ENCODE data around the gene POLR1D. TPM values are rescaled to one million over a fixed set of nuclear protein-coding genes. Genes with fewer than 3 reads are reported as not detected.

Gene POLR1D
- total RNA-seq, 1 experiment from 2014 or later: 75.6 TPM

GRCh38 chr13:27592865-27593264 is 28.8 kb upstream of the POLR1D start:
- TF ChIP-seq TCF7L2 (IDR thresholded peaks at IDR 0.05; ENCODE audit: low read depth, low read length): no peak
- TF ChIP-seq SIN3A (IDR thresholded peaks at IDR 0.05; ENCODE audit: borderline replicate concordance, insufficient read depth, low read depth, low read length): no peak
- TF ChIP-seq, protein P1, sequence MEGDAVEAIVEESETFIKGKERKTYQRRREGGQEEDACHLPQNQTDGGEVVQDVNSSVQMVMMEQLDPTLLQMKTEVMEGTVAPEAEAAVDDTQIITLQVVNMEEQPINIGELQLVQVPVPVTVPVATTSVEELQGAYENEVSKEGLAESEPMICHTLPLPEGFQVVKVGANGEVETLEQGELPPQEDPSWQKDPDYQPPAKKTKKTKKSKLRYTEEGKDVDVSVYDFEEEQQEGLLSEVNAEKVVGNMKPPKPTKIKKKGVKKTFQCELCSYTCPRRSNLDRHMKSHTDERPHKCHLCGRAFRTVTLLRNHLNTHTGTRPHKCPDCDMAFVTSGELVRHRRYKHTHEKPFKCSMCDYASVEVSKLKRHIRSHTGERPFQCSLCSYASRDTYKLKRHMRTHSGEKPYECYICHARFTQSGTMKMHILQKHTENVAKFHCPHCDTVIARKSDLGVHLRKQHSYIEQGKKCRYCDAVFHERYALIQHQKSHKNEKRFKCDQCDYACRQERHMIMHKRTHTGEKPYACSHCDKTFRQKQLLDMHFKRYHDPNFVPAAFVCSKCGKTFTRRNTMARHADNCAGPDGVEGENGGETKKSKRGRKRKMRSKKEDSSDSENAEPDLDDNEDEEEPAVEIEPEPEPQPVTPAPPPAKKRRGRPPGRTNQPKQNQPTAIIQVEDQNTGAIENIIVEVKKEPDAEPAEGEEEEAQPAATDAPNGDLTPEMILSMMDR (IDR thresholded peaks at IDR 0.05): no peak
- TF ChIP-seq POLR2AphosphoS5 (IDR thresholded peaks at IDR 0.05; ENCODE audit: low read depth, low read length): no peak
- TF ChIP-seq, protein P2, sequence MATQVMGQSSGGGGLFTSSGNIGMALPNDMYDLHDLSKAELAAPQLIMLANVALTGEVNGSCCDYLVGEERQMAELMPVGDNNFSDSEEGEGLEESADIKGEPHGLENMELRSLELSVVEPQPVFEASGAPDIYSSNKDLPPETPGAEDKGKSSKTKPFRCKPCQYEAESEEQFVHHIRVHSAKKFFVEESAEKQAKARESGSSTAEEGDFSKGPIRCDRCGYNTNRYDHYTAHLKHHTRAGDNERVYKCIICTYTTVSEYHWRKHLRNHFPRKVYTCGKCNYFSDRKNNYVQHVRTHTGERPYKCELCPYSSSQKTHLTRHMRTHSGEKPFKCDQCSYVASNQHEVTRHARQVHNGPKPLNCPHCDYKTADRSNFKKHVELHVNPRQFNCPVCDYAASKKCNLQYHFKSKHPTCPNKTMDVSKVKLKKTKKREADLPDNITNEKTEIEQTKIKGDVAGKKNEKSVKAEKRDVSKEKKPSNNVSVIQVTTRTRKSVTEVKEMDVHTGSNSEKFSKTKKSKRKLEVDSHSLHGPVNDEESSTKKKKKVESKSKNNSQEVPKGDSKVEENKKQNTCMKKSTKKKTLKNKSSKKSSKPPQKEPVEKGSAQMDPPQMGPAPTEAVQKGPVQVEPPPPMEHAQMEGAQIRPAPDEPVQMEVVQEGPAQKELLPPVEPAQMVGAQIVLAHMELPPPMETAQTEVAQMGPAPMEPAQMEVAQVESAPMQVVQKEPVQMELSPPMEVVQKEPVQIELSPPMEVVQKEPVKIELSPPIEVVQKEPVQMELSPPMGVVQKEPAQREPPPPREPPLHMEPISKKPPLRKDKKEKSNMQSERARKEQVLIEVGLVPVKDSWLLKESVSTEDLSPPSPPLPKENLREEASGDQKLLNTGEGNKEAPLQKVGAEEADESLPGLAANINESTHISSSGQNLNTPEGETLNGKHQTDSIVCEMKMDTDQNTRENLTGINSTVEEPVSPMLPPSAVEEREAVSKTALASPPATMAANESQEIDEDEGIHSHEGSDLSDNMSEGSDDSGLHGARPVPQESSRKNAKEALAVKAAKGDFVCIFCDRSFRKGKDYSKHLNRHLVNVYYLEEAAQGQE (IDR thresholded peaks at IDR 0.05; ENCODE audit: insufficient read depth in 1 of 2, low read depth in 2 of 2, low read length in 1 of 2): no peak
- in situ Hi-C loops (cut with HindIII; ENCODE audit: low pct_unique_long_range_greater_than_20kb, low sequenced_read_pairs): no loop called here
- ChIA-PET CTCF (no interaction called here), POLR2A (no interaction called here)
- no peaks in the 10 kb centered on the region for H3K4me1 ChIP-seq (ENCODE audit: control insufficient read depth, insufficient read depth, low read length)
- H3K4me3 ChIP-seq (ENCODE audit: low read depth in 2 of 2, low read length in 2 of 2): no peak overlapping the region
- no peaks in the 10 kb centered on the region for H3K9me3 ChIP-seq (ENCODE audit: control insufficient read depth, insufficient read depth, low read depth, low read length)
- no peak for DNase-seq (ENCODE audit: low read depth, low spot score)
- no peak for ATAC-seq
- H3K27ac ChIP-seq (ENCODE audit: low read length): no peak overlapping the region
- BruUV-seq (replicated peaks): no TSS peak
- no peaks in the 10 kb centered on the region for H3K36me3 ChIP-seq (ENCODE audit: control insufficient read depth, insufficient read depth, low read length)
- H3K27me3 ChIP-seq (ENCODE audit: control insufficient read depth, insufficient read depth, low read length): no peaks in the 10 kb centered on the region
- intact Hi-C loops (cut with micrococcal nuclease; ENCODE audit: unreplicated experiment): no loop called here

GRCh38 chr13:27593267-27593666 is 28.4 kb upstream of the POLR1D start:
- Histone ChIP-seq H3K27me3 (ENCODE audit: control insufficient read depth, insufficient read depth, low read length) (no peaks in the 10 kb centered on the region), H3K9me3 (ENCODE audit: control insufficient read depth, insufficient read depth, low read depth, low read length) (no peaks in the 10 kb centered on the region), H3K4me3 (ENCODE audit: low read depth in 2 of 2, low read length in 2 of 2) (no peak overlapping the region), H3K36me3 (ENCODE audit: control insufficient read depth, insufficient read depth, low read length) (no peaks in the 10 kb centered on the region), H3K4me1 (ENCODE audit: control insufficient read depth, insufficient read depth, low read length) (no peaks in the 10 kb centered on the region; the same call in 1 of the 2 replicates), H3K27ac (ENCODE audit: low read length) (no peak overlapping the region)
- TF ChIP-seq SIN3A (IDR thresholded peaks at IDR 0.05; ENCODE audit: borderline replicate concordance, insufficient read depth, low read depth, low read length): no peak
- no peak for TF ChIP-seq TCF7L2 (IDR thresholded peaks at IDR 0.05; ENCODE audit: low read depth, low read length)
- no peak for TF ChIP-seq POLR2AphosphoS5 (IDR thresholded peaks at IDR 0.05; ENCODE audit: low read depth, low read length)
- TF ChIP-seq, protein P1 (IDR thresholded peaks at IDR 0.05): no peak
- TF ChIP-seq, protein P2 (IDR thresholded peaks at IDR 0.05; ENCODE audit: insufficient read depth in 1 of 2, low read depth in 2 of 2, low read length in 1 of 2): no peak
- ATAC-seq (no peak), DNase-seq (ENCODE audit: low read depth, low spot score) (no peak)
- ChIA-PET POLR2A (no interaction called here), CTCF (no interaction called here)
- BruUV-seq (replicated peaks): no TSS peak
- intact Hi-C loops (cut with micrococcal nuclease; ENCODE audit: unreplicated experiment) (no loop called here), in situ Hi-C loops (cut with HindIII; ENCODE audit: low pct_unique_long_range_greater_than_20kb, low sequenced_read_pairs) (no loop called here)

Measured in Panc1 (cell line).